Astrocyte of the cerebellum (primary cell): ENCODE measurements around the gene MAPKAP1.

ENCODE experiments used
- DNase-seq: peaks from one replicate; pipeline ENCODE4 v3.0.0-alpha.2; 2011; ENCODE audit warnings: low read depth
- H3K4me3 ChIP-seq: 2 replicates; pipeline ENCODE4 v1.5.1; 2011; ENCODE audit warnings: mild to moderate bottlenecking, low read depth, low read length, moderate library complexity
- in situ Hi-C: cut with HindIII; loops from 2 replicates; pipeline ENCODE4 v1.10.0; 2017; ENCODE audit warnings: low sequenced_read_pairs
- TF ChIP-seq, protein P1 (sequence below): IDR thresholded peaks from 2 replicates; pipeline ENCODE4 v1.5.1; 2012; ENCODE audit warnings: low read length, low read depth, moderate library complexity, mild to moderate bottlenecking; ENCODE audit errors: missing control alignments

The MAPKAP1 gene

DNA sequence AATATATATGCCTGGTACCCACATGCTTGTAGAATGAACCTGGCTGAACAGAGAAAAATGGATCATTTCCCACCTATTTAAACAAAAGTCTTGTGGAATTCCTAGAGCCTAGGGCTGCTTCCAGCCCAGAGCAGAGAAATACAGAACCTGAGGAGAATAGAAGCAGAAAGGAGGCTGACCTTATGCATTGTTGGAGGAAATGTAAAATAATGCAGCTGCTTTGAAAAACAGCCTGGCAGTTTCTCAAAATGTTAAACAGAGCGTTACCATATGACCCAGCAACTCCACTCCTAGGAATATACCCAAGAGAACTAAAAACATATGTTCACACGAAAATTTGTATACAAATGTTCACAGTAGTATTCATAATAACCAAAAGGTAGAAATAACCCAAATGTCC is 15.1 kb downstream of the MAPKAP1 start:
- no peak for DNase-seq
- in situ Hi-C loops: no loop called here
- H3K4me3 ChIP-seq: no peak overlapping the region
- TF ChIP-seq, protein P1, sequence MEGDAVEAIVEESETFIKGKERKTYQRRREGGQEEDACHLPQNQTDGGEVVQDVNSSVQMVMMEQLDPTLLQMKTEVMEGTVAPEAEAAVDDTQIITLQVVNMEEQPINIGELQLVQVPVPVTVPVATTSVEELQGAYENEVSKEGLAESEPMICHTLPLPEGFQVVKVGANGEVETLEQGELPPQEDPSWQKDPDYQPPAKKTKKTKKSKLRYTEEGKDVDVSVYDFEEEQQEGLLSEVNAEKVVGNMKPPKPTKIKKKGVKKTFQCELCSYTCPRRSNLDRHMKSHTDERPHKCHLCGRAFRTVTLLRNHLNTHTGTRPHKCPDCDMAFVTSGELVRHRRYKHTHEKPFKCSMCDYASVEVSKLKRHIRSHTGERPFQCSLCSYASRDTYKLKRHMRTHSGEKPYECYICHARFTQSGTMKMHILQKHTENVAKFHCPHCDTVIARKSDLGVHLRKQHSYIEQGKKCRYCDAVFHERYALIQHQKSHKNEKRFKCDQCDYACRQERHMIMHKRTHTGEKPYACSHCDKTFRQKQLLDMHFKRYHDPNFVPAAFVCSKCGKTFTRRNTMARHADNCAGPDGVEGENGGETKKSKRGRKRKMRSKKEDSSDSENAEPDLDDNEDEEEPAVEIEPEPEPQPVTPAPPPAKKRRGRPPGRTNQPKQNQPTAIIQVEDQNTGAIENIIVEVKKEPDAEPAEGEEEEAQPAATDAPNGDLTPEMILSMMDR: no peak

GRCh38 chr9:125690679-125691078 is 16.3 kb downstream of the MAPKAP1 start:
- in situ Hi-C loops: no loop called here
- DNase-seq: no peak

DNA sequence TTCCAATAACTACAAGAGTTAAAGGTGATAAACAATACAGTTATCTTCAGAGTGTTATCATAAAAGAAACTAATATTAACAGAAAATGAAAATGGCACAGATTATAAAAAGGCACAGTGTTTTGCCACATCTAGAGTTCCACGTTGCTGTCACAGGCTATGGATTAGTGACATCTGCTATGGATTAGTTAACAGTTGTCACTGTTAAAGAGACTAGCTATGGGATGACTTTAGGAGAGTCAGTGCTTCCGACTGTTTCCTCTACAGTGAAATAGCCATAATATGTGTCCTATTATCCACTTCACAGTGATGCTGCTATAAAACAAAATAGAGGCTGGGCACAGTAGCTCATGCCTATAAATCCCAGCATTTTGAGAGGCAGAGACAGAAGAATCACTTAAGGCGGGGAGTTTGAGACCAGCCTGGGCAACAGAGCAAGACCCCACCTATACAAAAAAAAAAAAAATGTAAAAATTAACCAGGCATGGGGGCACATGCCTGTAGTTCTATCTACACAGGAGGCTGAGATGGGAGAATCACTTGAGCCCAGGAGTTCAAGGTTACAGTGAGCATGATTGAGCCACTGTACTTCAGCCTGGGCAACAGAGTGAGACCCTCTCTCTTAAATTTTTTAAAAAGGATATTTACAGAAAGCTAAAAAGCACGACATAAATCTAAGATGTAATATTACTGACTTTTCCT is 19.7 kb downstream of the MAPKAP1 start:
- H3K4me3 ChIP-seq: no peak overlapping the region
- TF ChIP-seq, protein P1: no peak
- DNase-seq: no peak
- in situ Hi-C loops: no loop called here

More at GRCh38 chr9:125690679-125691078, 16.3 kb downstream of the MAPKAP1 start:
- TF ChIP-seq, protein P1: no peak
- H3K4me3 ChIP-seq: no peak overlapping the region

DNA sequence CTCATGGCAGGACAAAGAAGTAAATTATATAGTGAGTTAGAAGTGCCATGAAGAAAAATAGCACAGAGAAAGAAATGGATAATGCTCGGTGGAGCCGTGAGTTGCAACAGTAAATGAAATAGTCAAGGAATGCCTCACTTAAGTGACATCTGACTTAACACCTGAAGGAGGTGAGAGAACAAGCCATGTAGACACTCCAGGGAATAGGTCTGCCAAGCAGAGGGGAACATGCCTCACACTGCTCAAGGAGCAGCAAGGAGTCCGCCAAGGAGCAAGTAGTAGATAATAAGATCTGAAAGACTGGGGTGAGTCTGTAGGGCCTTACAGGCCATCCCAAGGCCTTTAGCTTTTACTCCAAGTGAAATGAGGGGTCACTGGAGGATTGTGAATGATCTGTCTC is 21.8 kb downstream of the MAPKAP1 start:
- TF ChIP-seq, protein P1: no peak
- no peak for DNase-seq
- in situ Hi-C loops: no loop called here
- H3K4me3 ChIP-seq: no peak overlapping the region

GRCh38 chr9:125683486-125683885 is 23.5 kb downstream of the MAPKAP1 start:
- peak; percentile 53 for DNase-seq
- in situ Hi-C loops: no loop called here
- TF ChIP-seq, protein P1: no peak
- no peak overlapping the region for H3K4me3 ChIP-seq

DNA sequence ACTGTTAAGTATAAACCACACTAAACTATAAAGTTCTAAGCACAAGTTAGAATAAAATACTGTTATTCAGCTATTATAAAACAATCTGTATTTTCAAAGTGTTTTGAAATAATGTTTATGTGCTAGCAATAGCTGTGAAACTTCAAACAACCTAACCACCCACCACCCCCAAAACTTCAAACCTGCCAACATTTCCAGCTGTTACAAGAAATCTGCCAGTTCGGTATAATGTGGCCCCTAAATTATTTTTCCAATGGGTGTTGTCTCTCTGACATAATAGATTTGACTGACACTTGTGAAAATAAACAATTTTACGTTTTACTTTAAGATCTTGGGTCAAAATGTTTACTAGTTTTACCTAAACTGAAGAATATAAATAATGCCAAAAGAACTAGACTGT is 24.7 kb downstream of the MAPKAP1 start:
- no peak overlapping the region for H3K4me3 ChIP-seq
- in situ Hi-C loops: no loop called here
- TF ChIP-seq, protein P1: no peak
- DNase-seq: no peak
